NCI-H226 (cell line): Measurements from ENCODE around the gene C1S.
"Not testable (repeated sequence)": the region's sequence is repeated elsewhere in the genome, so short reads cannot be mapped to it uniquely, and the experiment has no call there.

Source experiments
- DNase-seq: peaks from one replicate; pipeline ENCODE4 v3.0.0-alpha.2; 2015

C1S gene

GRCh38 chr12:7060353-7060954 lies at the start of gene C1S:
TSS of gene C1S (plus strand) at chr12:7060718. CDS start at chr12:7061913, 1,195 bp downstream.
- peak; percentile 96 for DNase-seq

GRCh38 chr12:7011398-7011797 lies 49.1 kb upstream of the C1S start:
- DNase-seq: not testable (repeated sequence)

- no peak for DNase-seq
These were observed 48.4 kb upstream of the C1S start for GRCh38 chr12:7012024-7012607.

GRCh38 chr12:7013101-7013500 lies 47.4 kb upstream of the C1S start:
- no peak for DNase-seq

DNA sequence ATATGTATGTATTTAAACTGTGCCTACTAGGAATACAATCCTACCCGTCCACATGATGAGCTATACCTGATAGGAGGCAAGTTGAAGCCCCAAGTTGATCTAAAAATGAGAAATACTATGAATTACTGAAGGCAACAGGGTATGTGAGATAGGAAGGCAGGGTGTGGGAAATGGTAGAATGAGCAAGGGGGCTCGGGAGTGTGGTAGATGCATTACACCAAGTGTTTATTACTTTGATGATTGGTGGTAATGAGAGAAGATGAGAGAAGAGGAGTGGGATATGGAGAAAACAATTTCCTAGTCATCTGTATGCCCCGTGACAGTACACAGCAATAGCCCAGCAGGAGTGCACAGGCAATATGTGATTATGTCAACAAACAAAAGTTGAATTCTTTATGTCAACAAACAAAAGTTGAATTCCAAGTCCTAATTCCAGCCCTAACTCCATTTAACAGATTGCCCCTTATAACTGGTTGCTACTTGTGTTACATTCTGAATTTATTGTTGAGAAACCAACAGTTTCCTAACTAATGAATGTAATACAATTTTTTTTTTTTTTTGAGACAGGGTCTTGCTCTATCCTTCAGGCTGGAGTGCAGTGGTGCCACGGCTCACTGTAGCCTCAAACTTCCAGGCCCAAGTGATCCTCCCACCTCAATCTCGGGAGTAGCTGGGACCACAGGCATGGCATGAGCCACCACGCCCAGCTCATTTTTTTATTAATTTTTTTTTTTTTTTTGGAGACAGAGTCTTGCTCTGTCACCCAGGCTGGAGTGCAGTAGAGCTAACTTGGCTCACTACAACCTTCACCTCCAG lies 44.8 kb upstream of the C1S start:
- DNase-seq: no peak

DNA sequence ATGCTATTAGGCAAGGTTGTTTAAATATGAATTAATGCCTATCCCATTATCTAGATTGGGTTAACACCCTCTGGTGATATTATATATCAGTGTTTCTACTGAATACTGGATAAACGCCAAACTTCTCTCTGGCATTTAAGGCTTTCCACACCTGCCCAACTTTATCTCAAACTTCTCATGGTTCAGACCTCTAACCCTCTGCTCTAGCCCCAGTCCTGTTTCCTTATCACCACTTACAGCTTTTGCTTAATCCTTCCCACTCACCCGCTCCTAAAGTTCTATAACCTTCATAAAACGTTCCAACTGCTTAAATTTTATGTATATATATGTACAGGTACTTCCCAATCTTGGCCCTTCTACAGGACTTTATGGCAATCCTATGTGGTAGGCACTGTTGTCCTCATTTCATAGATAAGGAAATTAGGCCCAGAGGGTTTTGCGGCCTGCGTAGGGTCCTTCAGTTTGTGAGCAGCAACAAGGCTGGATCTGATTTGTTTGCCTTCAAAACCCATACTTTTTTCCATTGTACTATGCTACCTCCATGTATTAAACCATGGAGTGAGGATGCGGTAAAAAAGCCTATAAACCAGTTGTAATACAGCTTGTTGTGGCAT lies 43.5 kb upstream of the C1S start:
- no peak for DNase-seq

GRCh38 chr12:7017870-7018349 lies 42.6 kb upstream of the C1S start:
- DNase-seq: no peak

GRCh38 chr12:7018350-7019042 lies 42.0 kb upstream of the C1S start, which contains the start of gene LPCAT3:
TSS of gene LPCAT3 (minus strand) at chr12:7018476. CDS start at chr12:7018424, 52 bp downstream.
- peak; percentile 92 for DNase-seq

GRCh38 chr12:7019043-7019569 lies 41.4 kb upstream of the C1S start:
- no peak for DNase-seq

DNA sequence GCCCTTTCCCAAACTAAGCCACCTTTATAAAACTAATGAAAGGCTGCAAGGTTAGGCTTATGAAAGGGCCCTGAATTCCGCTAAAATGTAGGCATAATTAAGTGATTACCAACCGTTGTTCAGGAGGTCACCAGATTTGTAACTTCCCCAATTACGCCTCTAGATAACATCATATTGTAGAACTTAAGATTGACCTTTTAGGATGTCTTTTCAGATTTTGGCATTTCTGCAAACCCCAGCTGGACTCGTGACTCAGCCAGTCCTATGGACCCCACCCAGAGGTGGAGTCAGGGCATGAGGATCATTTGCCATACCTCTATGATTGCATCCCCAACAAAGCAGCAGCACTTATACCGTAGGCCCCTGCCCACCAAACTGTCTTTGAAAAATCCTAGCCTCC lies 38.6 kb upstream of the C1S start:
- DNase-seq: no peak

DNA sequence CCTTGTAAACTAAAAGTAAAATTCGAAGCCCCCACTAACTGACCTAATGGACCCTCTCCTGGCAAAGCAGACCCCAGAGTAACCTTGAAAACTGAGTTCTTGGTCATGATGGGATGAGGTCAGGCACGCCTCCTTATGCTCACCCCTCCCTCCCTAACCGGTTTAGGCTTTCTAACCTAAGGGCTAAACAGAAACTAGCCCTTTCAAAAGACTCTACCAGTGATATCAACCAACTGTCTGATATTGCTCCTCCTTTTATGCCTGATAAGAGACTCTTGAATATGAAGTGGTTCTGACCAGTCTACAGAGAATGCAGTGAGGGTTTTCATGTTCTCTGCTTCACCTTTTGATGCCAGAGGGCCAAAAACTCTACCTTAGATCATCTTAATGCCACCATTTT lies 37.4 kb upstream of the C1S start:
- no peak for DNase-seq

- DNase-seq: no peak
These were observed 33.7 kb upstream of the C1S start for GRCh38 chr12:7026854-7027253.

GRCh38 chr12:7031306-7031705 lies 29.2 kb upstream of the C1S start:
- no peak for DNase-seq

GRCh38 chr12:7032990-7033389 lies 27.5 kb upstream of the C1S start:
- no peak for DNase-seq

DNA sequence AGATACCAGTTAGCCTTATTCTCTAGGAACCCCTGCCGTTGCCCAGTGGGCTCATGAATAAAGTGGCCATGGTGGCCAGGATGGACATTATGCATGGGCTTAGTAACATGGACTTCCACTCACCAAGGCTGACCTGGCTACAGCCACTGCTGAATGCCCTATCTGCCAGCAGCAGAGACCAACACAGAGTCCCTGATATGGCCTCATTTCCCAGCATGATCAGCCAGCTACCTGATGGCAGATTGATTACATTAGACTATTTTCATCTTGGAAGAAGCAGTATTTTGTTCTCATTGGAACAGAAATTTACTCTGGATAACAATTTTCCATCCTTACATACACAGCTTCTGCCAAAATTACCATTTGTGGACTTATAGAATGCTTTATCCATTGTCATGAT lies 26.1 kb upstream of the C1S start:
- DNase-seq: no peak

- no peak for DNase-seq
These were observed 25.1 kb upstream of the C1S start for GRCh38 chr12:7035463-7035862.

DNA sequence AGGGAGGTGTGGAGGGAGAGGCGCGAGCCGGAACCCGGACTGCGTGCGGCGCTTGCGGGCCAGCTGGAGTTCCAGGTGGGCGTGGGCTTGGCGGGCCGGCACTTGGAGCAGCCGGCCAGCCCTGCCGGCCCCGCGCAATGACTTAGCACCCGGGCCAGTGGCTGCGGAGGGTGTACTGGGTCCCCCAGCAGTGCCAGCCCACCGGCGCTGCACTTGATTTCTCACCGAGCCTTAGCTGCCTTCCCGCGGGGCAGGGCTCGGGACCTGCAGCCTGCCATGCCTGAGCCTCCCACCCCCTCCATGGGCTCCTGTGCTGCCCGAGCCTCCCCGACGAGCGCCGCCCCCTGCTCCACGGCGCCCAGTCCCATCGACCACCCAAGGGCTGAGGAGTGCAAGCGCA lies 23.1 kb upstream of the C1S start:
- DNase-seq: not testable (repeated sequence)

DNA sequence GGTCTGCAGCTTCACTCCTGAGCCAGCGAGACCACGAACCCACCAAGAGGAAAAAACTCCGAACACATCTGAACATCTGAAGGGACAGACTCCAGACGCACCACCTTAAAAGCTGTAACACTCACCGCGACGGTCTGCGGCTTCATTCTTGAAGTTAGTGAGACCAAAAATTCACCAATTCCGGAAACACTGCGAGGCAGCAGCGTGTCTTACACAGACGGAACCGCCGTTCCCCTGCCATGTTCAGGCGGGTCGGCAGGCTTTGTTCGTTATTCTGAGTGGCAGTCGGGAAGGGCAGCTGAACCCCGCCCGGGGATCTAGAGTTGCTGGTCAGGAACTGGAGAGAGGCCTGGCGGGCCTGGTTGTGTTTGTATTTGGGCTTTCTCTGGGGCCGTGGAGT lies 21.9 kb upstream of the C1S start:
- no peak for DNase-seq

DNA sequence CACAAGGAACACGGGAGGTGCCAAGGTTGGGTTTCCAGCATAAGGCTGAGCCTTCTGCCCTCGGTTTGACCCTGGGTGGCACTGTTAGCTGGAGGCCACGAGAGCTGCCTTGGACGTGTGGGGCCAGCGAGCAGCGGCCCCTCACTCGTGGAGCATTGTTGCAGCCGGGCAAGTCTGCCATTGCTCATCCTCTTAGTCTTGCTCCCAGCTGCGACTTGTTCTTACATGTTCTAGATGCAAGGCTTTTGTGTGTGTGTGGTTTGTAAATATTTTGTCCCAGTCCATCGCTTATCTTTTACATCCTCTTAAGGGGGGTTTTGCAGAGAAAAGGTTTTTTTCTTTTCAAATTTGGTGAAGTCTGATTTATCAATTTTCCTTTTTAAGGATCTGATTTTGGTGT lies 21.1 kb upstream of the C1S start:
- DNase-seq: no peak

GRCh38 chr12:7042842-7043241 lies 17.7 kb upstream of the C1S start:
- DNase-seq: peak; percentile 41

GRCh38 chr12:7045913-7046312 lies 14.6 kb upstream of the C1S start:
- no peak for DNase-seq

DNA sequence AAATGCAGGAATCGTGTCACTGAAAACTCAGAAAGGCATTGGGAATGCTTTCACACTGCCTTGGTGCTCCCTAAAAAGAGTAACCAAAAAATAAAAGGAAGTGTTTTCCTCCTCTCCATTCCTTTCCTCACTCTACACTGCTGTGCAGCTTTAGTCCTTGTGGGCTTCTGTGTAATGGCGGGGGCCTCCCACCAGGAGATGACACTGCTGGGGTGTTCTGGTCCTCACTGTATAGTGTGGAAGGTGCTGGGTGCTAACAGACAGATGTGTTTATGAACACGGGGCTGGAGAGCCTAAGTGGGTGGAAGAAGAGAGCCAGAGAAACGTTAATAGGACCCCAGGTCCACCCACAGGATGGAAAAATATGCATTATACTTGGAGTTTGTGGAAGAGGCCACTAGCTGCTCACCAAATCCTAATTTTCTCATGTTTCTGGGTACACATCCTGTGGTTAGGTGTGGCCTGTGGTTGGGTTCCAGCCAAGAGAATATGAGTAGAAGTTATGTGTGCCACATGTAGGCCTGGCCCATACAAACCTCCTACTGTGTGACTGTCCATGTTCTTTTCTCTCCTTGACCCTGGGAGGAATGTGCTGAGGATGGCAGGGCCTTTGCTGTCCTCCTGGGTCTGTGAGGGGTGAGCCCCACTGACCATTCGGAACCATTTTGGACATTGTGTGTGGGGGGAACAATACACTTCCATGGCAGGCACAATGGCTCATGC lies 14.0 kb upstream of the C1S start:
- DNase-seq: no peak
